VCaP (cell line): ENCODE measurements around the gene CADM2.

Source experiments
- H3K27ac ChIP-seq: fragments of 450-650 bp; 2 replicates; pipeline ENCODE4 v1.5.1; 2017
- TF ChIP-seq, protein P1 (sequence below): fragments of 450-650 bp; conservative IDR thresholded peaks from 2 replicates; pipeline ENCODE4 v1.5.1; 2017; ENCODE audit warnings: mild to moderate bottlenecking, moderate library complexity

The CADM2 gene

DNA sequence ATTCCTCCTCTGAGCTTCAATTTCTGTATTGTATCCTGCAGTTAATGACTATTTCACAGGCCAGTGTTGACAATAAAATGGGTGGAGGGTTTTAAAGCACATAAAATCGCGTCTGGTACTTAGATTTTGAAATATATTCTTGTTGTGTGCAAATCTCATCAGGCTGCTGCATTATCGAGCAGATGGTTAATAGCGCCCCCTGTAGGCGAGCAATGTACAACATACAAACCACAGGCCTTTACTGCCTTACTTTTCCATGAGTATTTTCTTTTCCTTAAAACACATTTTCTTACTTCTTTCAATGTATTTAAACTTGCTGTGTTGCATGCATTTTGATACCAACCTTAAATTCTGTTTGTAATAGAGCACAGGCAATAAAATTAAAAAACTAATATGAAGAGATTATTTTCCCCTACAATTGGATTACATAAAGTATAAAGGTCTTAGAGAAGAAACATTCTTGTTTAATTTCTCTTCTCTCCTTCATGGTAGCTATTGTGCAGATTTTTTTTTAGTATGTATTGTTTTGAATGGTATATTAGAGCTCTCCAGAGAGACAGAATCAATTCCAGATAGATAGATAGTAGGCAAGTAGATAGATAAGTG lies 608.4 kb downstream of the CADM2 start:
- TF ChIP-seq, protein P1, sequence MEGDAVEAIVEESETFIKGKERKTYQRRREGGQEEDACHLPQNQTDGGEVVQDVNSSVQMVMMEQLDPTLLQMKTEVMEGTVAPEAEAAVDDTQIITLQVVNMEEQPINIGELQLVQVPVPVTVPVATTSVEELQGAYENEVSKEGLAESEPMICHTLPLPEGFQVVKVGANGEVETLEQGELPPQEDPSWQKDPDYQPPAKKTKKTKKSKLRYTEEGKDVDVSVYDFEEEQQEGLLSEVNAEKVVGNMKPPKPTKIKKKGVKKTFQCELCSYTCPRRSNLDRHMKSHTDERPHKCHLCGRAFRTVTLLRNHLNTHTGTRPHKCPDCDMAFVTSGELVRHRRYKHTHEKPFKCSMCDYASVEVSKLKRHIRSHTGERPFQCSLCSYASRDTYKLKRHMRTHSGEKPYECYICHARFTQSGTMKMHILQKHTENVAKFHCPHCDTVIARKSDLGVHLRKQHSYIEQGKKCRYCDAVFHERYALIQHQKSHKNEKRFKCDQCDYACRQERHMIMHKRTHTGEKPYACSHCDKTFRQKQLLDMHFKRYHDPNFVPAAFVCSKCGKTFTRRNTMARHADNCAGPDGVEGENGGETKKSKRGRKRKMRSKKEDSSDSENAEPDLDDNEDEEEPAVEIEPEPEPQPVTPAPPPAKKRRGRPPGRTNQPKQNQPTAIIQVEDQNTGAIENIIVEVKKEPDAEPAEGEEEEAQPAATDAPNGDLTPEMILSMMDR, result peak; percentile 69
- H3K27ac ChIP-seq, result no peak overlapping the region

GRCh38 chr3:85570819-85571218 lies 612.0 kb downstream of the CADM2 start:
- no peak overlapping the region for H3K27ac ChIP-seq
- TF ChIP-seq, protein P1, result no peak

- no peak overlapping the region for H3K27ac ChIP-seq
- TF ChIP-seq, protein P1, result no peak
These were observed 613.0 kb downstream of the CADM2 start for GRCh38 chr3:85571835-85572234.

- no peak overlapping the region for H3K27ac ChIP-seq
- TF ChIP-seq, protein P1, result no peak
These were observed 613.6 kb downstream of the CADM2 start for GRCh38 chr3:85572426-85572825.

GRCh38 chr3:85572978-85573377 lies 614.2 kb downstream of the CADM2 start:
- TF ChIP-seq, protein P1, result no peak

GRCh38 chr3:85574006-85574705 lies 615.4 kb downstream of the CADM2 start:
- TF ChIP-seq, protein P1, result no peak
- H3K27ac ChIP-seq, result no peak overlapping the region

More at GRCh38 chr3:85572978-85573377, 614.2 kb downstream of the CADM2 start:
- no peak overlapping the region for H3K27ac ChIP-seq

DNA sequence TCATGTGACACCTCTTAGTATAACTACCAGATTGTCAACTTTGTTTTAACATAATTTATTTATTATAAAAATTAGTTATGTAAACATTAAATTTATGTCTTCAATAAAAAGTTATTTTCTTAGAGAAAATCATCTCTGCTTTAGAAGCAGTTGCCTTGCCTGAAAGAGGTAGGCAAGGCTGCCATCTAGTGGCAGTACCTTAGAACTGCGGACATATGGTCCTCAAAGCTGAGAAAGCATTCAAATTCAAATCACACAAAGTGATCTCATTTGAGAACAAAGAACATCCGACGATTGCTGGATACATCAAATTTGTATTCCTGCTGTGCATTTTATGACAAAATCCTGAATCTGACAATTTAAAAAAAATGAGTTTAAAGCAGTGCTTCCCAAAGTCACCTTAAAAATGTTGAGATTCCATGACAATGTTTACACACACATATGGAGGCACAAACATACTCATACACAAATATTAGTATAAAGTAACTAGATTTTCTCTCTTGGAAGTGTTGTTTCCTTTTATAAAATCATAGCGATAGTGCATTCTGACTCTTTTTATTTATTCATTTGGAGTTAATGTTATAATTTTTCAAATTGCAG lies 617.4 kb downstream of the CADM2 start:
- TF ChIP-seq, protein P1, result peak; percentile 95

More for the DNA sequence above, 617.4 kb downstream of the CADM2 start:
- H3K27ac ChIP-seq, result no peak overlapping the region
